NCI-H2227 treated with DMSO at 0.1 percent for 48 hours (cell line): ENCODE data around the gene CALCOCO1.
A peak's percentile ranks its signal among the peaks of the same experiment; 100 is the strongest.
"Not testable (repeated sequence)": the region's sequence is repeated elsewhere in the genome, so short reads cannot be mapped to it uniquely, and the experiment has no call there.

Experiments
- DNase-seq: peaks from one replicate; lab custom pipeline; 2025; lab: John Stamatoyannopoulos, UW

Gene CALCOCO1

DNA sequence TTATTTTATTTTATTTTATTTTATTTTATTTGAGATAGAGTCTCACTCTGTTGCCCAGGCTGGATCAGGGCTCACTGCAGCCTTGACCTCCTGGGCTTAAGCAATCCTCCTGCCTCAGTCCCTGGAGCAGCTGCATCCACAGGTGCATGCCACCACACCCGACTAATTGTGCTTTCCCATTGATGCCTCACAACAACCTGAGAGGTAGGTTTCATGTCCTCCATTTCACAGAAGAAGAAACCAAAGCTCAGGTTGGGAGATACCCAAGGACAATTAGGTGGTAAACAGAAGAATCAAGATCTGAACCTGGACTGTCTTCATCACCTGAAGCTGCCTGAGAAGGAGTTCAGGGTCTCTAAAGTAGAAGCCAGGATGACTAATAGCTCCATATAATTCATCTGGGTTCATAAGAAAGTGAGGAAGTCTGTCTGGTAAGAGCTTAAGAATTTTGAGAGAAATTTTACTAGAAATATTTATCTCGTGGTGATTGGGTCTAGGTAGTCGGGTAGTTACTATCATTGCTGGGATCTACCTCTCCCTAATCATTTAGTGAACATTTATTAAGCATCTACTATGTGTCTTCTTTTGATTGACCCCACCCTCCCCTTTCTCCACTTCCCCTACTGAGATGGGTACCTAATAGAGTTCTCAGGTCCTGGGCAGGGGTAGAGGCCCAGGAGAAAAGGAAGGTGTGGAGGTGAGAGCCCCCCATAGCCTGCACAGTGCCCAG is 28.1 kb downstream of the CALCOCO1 start:
- no peak for DNase-seq

- no peak for DNase-seq
Measured at GRCh38 chr12:53696655-53697331, 30.5 kb downstream of the CALCOCO1 start.

- DNase-seq, result peak; percentile 84
Measured at GRCh38 chr12:53696285-53696654, 31.0 kb downstream of the CALCOCO1 start.

- DNase-seq, result peak; percentile 28
Measured at GRCh38 chr12:53695152-53696145, 31.8 kb downstream of the CALCOCO1 start.

GRCh38 chr12:53694756-53695151 is 32.5 kb downstream of the CALCOCO1 start:
- DNase-seq, result no peak

- no peak for DNase-seq
Measured at GRCh38 chr12:53688134-53688533, 39.1 kb downstream of the CALCOCO1 start.

GRCh38 chr12:53686436-53686835 is 40.8 kb downstream of the CALCOCO1 start:
- no peak for DNase-seq

GRCh38 chr12:53684654-53685220 is 42.5 kb downstream of the CALCOCO1 start:
- DNase-seq, result no peak

GRCh38 chr12:53683983-53684382 is 43.3 kb downstream of the CALCOCO1 start:
- no peak for DNase-seq

DNA sequence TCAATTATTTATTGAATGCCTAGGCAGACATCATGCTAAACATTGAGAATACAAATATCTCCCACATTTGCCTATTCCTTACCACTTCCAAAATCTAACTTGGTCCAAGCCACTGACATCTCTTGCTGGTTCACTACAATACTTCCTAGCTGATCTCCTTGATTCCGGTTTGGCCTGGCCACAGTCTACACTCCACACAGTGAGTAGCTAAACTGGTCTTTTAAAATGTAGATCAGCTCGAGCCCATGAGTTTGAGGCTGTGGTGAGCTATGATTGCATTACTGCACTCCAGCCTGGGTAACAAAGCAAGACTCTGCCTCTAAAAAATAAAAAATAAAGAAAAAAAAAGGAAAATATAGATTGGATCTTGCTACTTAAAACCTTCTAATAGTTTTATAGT is 43.8 kb downstream of the CALCOCO1 start:
- no peak for DNase-seq

GRCh38 chr12:53680061-53680460 is 47.2 kb downstream of the CALCOCO1 start:
- DNase-seq, result not testable (repeated sequence)

GRCh38 chr12:53677800-53678148 is 49.5 kb downstream of the CALCOCO1 start:
- no peak for DNase-seq

DNA sequence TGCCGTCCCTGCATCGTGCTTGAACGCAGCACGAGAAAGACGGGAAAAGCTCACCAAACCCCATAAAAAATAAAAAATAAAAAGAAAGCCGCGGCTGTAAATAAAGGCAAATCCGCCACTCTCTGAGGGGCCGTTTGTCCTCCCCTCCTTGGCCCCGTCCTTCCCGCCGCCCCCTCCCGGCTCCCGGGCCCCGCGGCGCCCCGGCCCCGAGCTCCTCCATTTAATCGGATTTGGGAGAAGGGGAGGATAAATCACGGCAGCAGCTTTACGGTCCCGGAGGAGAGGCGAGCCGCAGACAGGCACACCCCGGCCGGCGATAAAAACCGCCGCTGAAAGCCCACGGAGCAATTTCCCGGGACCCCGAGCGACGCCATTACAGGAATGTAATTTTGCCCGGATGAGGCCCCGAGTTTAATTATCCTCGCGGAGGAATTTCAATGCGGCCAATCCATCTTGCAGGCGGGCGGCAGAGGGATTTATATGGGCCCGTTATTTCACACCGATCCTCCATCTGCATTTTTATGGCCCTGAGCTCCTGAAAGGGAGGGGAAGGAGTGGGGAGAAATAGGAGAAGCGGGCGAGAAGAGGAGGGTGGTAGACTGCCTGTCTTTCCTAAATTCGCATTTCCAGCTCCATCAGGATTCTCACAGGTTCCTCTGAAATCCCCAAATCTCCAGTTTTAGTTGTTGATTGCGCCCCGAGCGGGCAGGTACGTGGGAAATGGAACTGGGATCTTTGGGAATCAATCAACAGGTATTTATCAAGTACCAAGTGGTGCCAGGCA is 50.0 kb downstream of the CALCOCO1 start:
- peak; percentile 61 for DNase-seq

DNA sequence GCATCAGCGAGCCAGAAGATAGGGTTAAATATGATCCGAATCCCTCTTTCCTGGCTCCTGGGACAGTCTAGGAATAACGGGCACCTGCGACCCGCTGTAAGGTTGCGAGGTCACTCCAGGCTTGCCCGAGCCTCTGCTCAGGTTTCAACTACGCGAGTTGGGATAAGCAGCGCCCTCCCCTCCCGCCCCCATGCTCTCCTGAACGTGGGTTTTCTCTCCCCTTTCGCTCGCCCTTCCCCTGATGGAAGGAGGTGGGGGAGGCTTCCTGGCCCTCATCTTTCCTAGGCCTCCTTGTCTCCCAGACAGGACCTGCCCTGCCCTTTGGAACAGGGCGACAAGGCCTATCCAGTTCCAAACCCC is 50.6 kb downstream of the CALCOCO1 start:
- DNase-seq, result peak; percentile 54

DNA sequence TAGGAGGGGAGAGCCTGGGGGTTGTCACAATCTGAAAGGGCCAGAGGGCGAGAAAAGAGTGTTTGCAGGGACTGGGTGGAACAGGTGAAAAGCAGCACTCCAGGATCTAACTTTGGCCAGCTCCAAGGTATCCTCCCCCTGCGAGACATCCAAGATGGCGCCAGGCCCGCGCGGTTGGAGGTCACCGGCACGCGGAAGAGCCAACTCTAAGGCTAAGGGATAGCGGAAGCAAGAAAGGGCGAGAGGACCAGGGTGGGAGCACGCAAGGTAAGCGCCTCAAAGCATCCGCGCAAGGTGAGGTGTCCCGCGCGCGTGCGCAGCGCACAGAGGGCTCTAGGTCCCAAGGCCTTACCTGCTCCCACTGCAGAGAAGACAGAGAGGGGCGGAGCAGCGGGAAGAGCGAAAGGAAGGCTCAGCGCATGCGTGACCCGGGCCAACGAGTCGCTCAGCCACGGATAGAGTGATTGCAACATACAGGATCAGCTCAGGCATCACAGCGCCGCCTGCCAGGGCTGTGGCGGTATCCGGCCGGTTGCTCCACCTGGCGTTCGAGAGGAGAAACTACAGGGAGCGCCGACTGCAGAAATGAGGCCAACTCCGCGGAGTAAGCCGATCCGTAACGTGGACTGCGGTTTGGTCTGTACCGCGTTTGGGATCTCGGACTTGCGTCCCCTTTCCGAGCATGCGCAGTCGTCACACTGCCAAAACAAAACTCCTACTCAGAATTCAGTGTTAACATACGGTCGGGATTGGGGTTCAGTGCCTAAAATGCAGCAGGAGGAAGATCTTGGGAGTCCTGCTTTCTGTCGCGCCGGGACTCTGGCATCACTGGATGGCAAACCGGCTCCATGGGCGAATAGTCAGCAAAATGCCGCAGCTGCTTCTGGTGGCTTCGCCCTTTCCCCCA is 51.3 kb downstream of the CALCOCO1 start, which contains the start of gene ATP5MC2:
TSS of gene ATP5MC2 (minus strand) at position 383 of the 907 bp plus-strand sequence. CDS start 3,469 bp downstream, outside the sequence.
- DNase-seq, result peak; percentile 96

GRCh38 chr12:53674977-53675700 is 52.1 kb downstream of the CALCOCO1 start:
- no peak for DNase-seq

GRCh38 chr12:53670971-53671370 is 56.3 kb downstream of the CALCOCO1 start:
- no peak for DNase-seq

DNA sequence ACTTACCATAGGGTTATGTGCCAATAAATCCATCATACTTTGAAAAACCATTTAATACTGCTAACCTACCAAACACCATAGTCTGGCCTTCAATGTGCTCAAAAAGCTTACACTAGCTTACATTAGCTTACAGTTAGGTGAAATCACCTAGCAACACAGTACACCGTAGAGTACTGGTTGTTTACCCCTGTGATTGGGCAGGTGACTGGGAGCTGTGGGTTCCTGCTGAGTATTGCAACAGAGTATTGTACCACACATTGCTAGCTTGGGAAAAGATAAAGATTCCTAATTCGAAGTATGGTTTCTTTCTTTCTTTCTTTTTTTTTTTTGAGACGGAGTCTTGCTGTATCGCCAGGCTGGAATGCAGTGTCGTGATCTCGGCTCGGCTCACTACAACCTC is 56.9 kb downstream of the CALCOCO1 start:
- no peak for DNase-seq

- no peak for DNase-seq
Measured at GRCh38 chr12:53667080-53667479, 60.2 kb downstream of the CALCOCO1 start.

DNA sequence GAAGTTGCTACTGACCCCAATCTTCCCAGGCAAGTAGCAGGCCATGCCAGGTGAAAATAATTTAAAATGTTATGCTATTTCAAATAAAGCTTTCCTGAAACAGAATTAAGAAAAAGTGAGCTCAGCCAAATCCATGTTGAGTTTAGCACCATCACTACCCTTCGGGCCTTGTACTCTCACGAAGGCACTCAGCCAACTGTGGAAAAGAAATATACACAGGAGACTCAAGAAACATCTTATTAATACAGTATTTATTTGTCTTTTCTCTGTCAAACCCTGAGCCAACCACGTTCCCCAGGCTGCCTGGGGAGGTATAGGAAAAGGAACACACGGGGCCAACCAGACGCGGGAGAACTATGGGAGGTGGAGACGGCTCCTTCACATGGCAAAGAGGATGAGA is 62.3 kb downstream of the CALCOCO1 start:
- DNase-seq, result no peak
